ENCODE data around the gene IDI1. TPM values are rescaled to one million over a fixed set of nuclear protein-coding genes. Genes with fewer than 3 reads are reported as not detected.

IDI1 gene
- total and polyA plus RNA-seq, 2 of the 4 experiments (the other 2 are of a cell fraction) = 27.3 to 27.4 TPM

DNA sequence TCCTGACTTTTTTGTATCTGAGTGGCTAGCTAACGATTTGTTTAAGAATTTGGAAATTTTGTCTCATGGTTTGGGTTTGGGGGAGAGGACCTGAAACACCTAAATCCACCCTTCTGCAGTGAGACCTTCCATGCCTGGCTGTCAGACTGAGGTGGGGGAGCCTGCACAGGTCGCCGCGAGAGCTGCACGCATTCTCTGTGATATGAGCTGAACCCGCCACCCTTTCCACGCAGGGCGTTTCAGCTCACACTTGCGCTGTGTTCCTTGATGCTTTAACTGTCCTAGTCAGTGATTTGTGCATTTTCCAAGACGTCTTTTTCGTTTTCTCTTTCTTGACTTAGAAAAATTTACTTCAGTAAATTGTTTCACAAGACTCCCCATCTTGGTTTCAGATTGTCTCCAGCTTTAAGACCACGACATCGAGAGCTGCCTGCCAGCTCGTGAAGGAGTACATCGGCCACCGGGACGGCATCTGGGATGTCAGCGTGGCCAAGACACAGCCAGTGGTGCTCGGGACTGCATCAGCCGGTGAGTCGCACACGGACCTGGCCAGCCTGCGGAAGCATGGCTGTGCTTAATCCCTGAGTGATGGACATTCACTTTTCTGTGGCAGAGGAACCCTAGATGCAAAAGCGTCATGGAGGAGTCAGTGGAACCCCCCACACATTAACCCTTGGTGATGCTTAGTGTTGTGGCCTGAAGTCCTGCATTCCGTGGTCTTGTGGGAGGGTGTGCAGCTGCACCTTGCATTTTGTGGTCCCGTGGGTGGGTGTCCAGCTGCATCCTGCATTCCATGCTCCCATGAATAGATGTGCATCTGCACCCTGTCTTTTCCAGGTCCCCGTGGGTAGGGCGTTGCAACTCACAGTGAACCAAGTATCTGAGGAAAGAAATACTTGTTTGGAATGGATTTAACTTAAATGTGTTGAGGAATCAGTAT lies 35.4 kb upstream of the IDI1 start:
- POLR2A ChIA-PET (ENCODE audit: unreplicated experiment) = no interaction called here
- dilution Hi-C loops (cut with HindIII; ENCODE audit: low sequenced_read_pairs, unreplicated experiment) = no loop called here
- H4K5ac ChIP-seq (ENCODE audit: low read depth, low read length) = no peak overlapping the region
- intact Hi-C loops (cut with micrococcal nuclease) = no loop called here
- in situ Hi-C loops (cut with MboI; ENCODE audit: low sequenced_read_pairs) = no loop called here
- no peak overlapping the region for H2BK20ac ChIP-seq (ENCODE audit: low read depth, low read length)
- H3K79me1 ChIP-seq (ENCODE audit: low read depth in 1 of 2, low read length in 2 of 2) = peaks cover 7 to 33% of the 10 kb centered on the region in 2 experiments; a peak in 2 of 4 replicates
- H4K91ac ChIP-seq (ENCODE audit: insufficient read depth, low read depth, low read length) = no peak overlapping the region
- H3K9me1 ChIP-seq (ENCODE audit: insufficient read depth, low read length) = no peaks in the 10 kb centered on the region
- H3K36me3 ChIP-seq (ENCODE audit: control insufficient read depth, insufficient read depth, low read length) = peaks cover 49% of the 10 kb centered on the region
- H2BK120ac ChIP-seq (ENCODE audit: low read depth, low read length) = no peak overlapping the region
- no peaks in the 10 kb centered on the region for H4K20me1 ChIP-seq (ENCODE audit: insufficient read depth, low read length)
- TF ChIP-seq SMC3 (IDR thresholded peaks at IDR 0.05; ENCODE audit: low read depth, low read length) (no peak), MXI1 (IDR thresholded peaks at IDR 0.05; ENCODE audit: borderline replicate concordance, low read depth, low read length) (no peak), CHD1 (IDR thresholded peaks at IDR 0.05; ENCODE audit: low read depth, low read length) (no peak), CEBPB (IDR thresholded peaks at IDR 0.05; ENCODE audit: low read depth, low read length) (no peak), MAZ (IDR thresholded peaks at IDR 0.05; ENCODE audit: borderline replicate concordance, low read depth, low read length) (no peak), RAD21 (IDR thresholded peaks at IDR 0.05; ENCODE audit: low read length) (no peak), RFX5 (IDR thresholded peaks at IDR 0.05; ENCODE audit: low read depth, low read length) (no peak)
- TF ChIP-seq, protein P1, sequence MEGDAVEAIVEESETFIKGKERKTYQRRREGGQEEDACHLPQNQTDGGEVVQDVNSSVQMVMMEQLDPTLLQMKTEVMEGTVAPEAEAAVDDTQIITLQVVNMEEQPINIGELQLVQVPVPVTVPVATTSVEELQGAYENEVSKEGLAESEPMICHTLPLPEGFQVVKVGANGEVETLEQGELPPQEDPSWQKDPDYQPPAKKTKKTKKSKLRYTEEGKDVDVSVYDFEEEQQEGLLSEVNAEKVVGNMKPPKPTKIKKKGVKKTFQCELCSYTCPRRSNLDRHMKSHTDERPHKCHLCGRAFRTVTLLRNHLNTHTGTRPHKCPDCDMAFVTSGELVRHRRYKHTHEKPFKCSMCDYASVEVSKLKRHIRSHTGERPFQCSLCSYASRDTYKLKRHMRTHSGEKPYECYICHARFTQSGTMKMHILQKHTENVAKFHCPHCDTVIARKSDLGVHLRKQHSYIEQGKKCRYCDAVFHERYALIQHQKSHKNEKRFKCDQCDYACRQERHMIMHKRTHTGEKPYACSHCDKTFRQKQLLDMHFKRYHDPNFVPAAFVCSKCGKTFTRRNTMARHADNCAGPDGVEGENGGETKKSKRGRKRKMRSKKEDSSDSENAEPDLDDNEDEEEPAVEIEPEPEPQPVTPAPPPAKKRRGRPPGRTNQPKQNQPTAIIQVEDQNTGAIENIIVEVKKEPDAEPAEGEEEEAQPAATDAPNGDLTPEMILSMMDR (conservative IDR thresholded peaks at IDR 0.05; ENCODE audit: low read depth, low read length) = no peak
- H3K9ac ChIP-seq (ENCODE audit: low read depth, low read length) = no peak overlapping the region
- no peak overlapping the region for H2AK5ac ChIP-seq (ENCODE audit: low read depth, low read length)
- no peak overlapping the region for H2AK9ac ChIP-seq (replicated peaks; ENCODE audit: low read depth, low read length, poor library complexity)
- no peak overlapping the region for H3K56ac ChIP-seq (ENCODE audit: extremely low read depth, insufficient read depth, low read length)
- 96% methylated on average over 15 of the region's 28 CpGs; no CpG with 5 or more reads in 1 of the 2 experiments for WGBS, 2 experiments (ENCODE audit: extremely low coverage in 2 of 2, insufficient read length in 1 of 2)
- H3K4me3 ChIP-seq (ENCODE audit: insufficient read depth, low read depth, low read length) = no peak overlapping the region
- no TSS peak for BruUV-seq (replicated peaks)
- no peak overlapping the region for H2BK15ac ChIP-seq (ENCODE audit: low read depth, low read length)
- H2BK5ac ChIP-seq (ENCODE audit: low read depth, low read length, poor library complexity, severe bottlenecking) = no peak overlapping the region
- H3K18ac ChIP-seq (ENCODE audit: low read depth, low read length) = no peak overlapping the region
- no peaks in the 10 kb centered on the region for H3K27me3 ChIP-seq (ENCODE audit: control insufficient read depth, insufficient read depth, low read length)
- no peak overlapping the region for H4K8ac ChIP-seq (ENCODE audit: low read depth in 2 of 2, low read length in 2 of 2)
- no peak overlapping the region for H3K23ac ChIP-seq (ENCODE audit: low read depth, low read length)
- CTCF ChIA-PET = no interaction called here
- H3K9me3 ChIP-seq (ENCODE audit: control insufficient read depth, insufficient read depth, low read length) = no peaks in the 10 kb centered on the region
- H3K4me1 ChIP-seq (ENCODE audit: control insufficient read depth, insufficient read depth, low read length) = no peaks in the 10 kb centered on the region
- no peak overlapping the region for H3K4ac ChIP-seq (ENCODE audit: low read depth, low read length)
- H2AFZ ChIP-seq (replicated peaks; ENCODE audit: low read length, poor library complexity) = no peak overlapping the region
- H3K4me2 ChIP-seq (ENCODE audit: low read depth, low read length) = no peak overlapping the region
- H3K14ac ChIP-seq (replicated peaks; ENCODE audit: low read depth, low read length) = no peak overlapping the region
- ATAC-seq (ENCODE audit: low read depth) (no peak), DNase-seq (no peak)
- no peak overlapping the region for H3K27ac ChIP-seq (ENCODE audit: insufficient read depth, low read length)
